Activated CD4-positive, CD25-positive, alpha-beta regulatory T cell treated with anti-CD3 and anti-CD28 coated beads, Interleukin-2, amount 50 U/mL, for 72 hours (primary cell): ENCODE measurements around the gene KLC4.
"Not testable (repeated sequence)": the region's sequence is repeated elsewhere in the genome, so short reads cannot be mapped to it uniquely, and the experiment has no call there.

Source experiments
- DNase-seq: peaks from one replicate; pipeline ENCODE4 v3.0.0; 2021

KLC4 gene

DNA sequence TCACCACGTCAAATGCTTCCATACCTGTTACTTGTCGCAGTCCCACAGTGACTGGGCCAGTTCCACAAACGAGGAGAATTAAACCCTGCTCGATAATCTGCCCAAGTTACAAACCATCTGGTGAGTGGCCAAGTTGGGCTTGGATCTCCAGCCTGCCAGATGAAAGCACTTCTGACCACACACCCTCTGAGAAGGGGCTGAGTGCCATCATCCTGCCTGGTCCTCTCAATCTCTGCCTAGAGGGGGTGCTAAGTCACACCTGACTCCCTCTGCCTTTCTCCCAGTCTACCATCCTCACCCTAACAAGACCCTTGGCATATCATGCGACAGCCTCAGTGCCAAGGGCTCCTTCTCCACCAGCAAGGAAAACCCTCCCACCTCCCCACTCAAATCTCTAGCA, 22.2 kb upstream of the KLC4 start:
- DNase-seq = no peak

DNA sequence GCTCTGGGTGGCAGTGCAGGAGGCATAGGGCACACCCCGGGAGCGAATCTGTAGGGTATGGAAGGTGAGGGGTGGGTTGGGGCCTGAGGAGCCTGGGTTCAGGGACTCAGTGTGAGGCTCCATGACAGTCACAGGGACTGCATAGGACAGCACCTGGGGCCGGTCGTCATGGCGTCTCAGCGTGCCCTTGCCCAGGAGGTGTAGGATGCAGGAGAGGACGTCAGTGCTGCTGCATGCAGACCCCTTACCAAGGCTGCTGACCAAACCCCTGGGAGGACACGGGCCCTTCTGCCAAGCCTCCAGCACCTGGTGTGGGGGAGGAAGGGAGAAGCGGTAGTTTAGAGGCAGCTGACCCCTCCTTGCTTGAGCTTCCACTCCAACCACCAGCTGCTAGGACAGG, 21.7 kb upstream of the KLC4 start:
- no peak for DNase-seq

DNA sequence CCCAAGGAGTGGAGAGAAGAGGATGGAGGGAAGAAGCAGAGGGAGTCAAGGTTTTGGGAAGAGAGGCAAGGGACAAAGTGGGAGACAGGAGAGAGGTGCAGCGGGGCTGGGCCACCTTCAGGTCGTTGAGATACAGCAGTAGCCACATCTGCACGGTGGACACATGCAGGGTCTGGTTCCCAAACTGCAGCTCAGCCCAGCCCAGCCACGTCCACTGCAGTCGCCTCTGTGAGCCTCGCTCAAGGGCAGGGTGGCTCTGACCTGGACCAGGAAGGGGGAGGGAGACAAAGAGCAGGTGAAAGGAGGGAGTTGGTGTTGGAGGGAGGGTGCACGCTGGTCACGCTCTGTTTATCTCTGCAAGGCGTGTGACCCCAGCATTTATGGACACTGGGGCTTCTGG, 20.7 kb upstream of the KLC4 start:
- no peak for DNase-seq

DNA sequence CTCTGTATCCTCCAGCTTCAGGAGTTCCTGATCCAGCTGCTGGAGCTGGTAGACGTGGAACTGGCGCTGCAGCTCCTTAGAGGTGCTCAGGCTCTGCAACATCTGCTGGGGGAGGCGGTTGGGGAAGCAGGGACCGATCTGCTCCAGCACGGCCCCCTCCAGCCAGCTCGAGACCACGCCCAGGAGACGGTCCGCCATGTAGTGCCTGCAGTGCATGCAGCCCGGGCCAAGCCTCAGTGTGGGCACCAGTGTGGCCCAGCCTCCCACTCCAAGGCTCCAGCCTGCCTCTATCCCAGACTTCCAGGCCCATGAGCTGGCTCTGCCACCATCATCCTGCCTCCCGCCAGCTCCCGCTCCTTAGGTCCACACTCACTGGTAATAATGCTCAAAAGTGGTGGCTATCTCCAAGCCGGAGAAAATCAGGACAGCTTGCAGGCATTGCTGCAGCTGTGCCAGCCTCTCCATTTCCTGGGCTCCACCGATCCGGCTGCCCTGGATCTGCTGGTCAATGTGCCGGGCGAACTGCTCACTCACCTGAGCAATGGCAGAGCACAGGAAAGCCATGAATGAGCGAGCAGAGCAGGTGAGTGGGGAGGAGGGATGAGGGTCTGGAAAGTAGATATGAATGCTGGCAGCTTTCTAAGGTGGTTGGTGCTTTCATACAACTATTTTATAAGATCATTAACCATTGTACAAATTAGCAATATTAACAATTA, 18.7 kb upstream of the KLC4 start:
- DNase-seq = no peak

DNA sequence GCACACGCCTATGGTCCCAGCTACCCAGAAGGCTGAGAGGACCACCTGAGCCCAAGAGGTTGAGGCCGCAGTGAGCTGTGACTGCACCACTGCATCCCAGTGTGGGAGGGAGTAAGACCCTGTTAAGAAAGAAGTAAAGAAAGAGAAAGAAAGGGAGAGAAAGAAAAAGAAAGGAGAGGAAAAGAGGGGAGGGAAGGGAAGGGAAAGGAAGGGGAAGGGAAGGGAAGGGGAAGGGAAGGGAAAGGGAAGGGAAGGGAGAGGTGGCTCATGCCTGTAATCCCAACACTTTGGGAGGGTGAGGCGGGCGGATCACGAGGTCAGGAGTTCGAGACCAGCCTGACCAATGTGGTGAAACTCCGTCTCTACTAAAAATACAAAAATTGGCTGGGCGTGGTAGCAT, 18.0 kb upstream of the KLC4 start:
- DNase-seq = not testable (repeated sequence)

DNA sequence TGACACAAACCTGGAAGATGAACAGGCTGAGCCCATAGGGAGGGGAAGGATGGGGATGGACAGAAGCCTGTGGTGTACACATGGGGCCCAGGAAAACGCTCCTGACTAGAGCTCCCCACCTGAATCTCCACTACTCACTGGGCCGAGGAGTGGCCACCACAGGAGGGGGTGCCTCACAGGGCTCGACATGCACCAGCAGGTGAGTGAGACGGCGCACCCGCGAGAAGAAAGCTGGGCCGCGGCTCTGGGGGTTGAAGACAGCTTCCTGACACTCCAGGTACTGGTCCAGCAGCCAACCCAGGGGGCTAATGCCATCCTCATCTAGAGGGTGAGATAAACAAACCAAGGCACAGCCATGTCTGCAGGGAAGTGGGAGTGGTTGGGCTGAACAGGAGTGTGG, 16.1 kb upstream of the KLC4 start:
- no peak for DNase-seq

DNA sequence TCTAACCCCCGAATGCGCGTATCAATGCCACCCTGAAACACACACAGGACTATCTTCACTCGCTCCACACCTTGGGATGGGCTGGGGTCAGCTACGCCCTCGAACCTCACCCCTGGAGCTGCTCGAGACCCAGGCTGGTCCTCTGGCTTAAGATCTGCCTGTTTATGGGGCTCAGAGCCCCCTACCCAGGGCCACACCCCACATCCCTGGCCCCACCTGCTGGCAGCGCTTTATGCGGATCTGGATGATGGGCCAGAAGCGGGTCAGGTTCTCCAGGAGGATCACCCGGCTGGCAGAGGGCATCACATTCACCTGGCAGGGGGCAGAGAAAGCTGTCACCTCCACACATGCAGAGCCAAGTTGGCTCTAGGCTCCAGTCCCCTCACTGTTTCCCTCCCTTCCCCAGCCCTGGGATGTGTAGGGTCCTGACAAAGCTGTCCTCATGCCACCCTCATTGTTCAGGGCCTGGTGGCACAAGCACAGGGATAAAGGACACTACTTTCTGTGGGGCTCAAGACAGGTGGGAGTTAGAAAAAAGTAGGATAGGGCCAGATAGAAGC, 14.0 kb upstream of the KLC4 start:
- DNase-seq = no peak

DNA sequence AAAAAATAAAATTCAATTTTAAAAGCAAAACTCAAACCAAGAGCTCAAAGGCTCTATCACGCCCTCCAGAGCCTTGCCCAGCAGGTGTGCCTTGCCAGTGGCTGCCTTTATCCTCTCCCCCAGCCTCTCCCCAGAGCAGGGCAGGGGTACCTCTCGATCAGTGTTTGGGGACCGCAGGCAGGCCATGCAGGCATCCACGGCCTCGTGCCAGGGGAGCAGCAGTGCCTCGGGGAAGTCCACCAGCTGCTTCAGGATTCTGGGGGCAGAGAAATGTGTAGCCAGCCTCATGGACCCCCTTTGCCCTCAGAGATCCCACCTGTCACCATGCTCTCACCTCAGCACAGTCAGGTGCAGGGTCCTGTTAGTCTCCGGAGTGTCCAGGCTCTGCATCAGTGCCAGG, 11.4 kb upstream of the KLC4 start:
- DNase-seq = no peak

DNA sequence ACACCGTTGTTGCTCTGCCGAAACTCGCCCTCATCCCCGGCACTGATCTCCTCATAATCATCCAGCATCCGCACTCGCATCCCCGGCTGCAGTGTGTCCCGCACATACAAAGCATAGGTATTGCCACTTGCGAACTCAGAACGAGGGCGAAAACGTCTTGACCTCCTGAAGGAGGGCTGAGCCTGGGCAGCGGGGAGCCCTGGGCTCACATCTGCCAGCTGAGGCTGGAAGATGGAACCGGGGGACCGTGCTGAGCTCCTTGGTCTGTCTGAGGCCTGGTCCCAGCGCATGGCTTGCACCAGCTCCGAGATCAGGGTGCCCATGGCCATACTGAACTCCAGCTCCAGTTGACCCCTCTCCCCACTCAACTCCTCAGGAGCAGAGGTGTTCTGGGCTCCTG, 8.4 kb upstream of the KLC4 start:
- no peak for DNase-seq

DNA sequence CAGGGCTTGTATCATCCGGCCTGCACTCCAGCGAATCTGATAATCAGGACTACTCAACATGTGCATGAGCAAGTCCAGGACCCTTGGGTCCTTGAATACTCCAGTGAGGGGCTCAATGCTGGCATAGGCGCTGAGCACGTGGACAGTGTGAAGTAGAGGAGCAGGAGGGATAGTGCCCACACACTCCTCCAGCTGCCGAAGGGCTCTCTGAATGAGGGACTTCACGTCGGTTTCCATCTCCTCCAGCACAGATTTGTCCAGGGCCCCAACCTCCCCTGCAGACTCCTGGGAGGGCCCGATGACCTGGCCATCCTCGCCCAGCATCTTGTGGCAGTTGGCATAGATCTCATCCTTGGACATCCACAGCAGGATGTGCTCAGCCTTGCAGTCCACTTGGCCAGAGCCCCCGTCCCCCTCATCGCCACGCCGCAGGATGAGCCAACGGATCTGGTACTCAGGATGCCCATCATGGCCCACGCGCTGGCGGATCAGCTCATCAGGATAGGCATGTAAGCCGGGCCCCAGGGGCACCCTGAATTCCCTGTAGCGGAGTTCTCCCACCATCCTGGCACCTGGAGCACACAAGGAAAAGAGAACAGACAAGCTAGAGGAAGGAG, 7.1 kb upstream of the KLC4 start:
- no peak for DNase-seq

DNA sequence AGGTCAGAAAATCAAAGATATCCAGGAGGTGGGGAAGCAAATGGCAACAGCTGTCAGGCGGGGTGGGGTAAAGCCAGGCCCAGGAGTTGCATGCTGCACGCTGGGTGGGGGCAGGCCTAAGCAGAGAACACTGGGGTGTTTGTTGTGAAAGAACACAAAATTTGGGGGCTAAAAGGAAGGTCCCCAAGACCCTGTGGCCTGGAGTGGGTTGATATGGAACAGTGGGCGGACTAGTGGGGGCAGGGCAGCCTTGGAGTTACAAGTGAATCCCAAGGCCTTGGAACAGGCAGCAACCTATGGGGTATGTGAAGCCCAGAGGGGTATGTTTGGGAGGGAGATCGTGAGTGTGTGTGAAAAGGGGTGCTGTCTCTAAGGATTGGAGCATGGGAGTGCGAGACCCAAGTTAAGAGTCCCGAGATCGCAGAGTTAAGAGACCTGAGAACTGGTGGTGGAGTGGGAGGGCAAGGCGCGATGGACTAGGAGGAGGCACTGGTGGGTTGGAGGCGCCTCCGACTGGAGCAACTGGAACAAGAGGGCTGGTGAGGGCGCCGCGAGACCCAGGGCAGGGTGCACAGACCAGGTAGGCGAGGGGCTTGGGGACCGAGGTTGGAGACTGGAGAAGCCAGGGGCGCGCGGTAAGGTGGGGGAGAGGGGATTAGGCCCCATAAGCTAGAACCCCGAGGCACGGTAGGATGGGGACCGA, 6.4 kb upstream of the KLC4 start:
- no peak for DNase-seq

DNA sequence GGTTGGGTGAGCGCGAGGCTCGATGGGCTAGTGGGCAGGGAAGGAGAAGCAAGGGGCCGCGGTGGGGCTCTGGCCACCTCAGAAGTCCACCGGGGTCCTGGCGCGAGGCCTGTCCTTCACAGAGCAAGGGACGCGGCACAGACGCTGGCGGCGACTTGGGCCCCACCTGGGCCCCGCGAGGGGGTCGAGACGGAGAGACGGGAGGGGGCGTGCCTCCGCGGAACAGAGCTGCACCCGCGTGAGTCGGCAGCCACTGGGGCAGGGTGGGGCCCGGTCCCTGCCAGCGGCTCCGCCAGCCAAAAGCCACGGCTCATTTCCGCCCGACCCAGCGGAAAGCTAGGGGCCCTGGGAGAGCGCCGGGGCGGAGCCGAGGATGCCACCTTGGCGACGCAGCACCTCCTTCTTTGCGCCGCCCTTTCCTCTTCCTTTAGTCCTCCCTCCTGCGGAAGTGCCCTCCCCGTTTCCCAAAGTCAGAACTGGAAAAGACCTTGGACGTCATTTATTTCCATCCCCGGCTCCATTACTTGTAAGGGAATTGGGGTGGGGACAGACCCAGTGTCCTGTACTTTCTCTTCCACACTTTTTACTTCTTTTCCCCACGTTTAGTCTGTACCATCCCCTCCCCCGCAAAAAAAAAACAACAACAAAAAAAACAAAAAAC, 5.8 kb upstream of the KLC4 start, which contains the start of gene CUL7:
TSS of gene CUL7 (minus strand) at position 307 of the 661 bp plus-strand sequence. CDS start 1,063 bp downstream, outside the sequence.
- peak; percentile 90 for DNase-seq

DNA sequence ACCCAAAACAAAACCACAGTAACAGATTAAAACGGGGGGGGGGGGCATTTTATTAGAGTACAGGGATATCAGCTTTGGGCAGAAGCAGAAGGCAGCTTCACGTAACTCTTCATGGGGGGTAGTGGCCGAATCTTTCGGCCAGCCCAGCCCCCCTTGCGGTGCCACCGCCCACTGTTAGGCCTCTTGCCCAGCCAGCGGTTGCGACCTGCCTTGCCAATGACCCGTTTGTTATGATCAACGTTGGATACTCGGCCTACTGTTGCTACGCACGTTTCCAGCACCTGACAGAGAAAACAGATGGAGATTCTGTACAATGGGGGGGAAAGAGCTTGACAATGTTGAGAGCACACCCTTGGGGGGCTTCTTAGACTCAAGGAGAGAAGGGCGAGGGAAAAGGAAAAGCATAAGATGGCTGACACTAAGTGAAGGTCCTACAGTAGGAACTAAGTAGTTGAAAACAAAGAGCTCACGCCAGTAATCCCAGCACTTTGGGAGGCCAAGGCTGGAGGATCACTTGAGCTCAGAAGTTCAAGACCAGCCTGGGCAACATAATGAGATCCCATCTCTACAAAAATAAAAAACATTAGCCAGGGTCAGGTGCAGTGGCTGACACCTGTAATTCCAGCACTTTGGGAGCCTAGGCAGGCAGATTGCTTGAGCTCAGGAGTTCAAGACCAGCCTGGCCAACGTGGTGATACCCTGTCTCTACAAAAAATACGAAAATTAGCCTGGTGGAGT, 5.1 kb upstream of the KLC4 start:
- no peak for DNase-seq

DNA sequence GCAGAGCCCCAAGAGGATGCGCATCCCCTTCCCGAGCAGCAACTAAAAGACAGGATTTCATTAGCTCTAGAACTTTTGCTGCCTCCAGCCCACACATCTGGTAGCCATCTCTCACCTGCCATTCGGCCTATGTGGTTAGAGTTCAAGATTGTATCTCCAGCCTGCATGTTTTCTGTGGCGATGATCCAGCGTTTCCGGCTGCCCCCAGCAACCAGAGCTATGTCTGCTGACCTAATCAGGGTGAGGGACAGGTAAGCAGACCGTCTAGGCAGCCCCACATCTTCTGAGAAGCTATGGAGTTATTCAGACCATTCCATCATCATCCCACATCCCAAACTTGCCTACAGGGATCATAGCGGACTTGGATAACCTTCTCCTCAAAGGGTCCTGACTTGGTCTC, 3.5 kb upstream of the KLC4 start:
- no peak for DNase-seq

DNA sequence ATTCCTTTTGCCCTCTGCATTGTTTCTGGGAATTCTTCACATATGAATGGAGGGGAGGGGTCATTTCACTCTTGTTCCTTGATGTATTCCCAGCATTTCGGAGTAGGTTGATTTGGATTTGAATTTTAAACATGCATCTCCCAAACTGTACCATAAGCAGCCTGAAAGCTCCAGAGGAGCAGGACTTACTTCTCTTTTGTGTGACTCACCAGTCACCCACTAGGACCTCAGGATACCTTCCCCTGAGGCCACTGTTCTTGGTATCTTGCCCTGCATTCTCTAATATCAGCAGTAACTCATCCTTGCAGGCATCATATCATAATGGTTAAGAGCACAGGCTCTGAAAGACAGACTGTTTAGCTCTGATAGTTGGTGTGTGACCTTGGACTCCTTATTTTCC, 900 bp upstream of the KLC4 start:
- DNase-seq = no peak

DNA sequence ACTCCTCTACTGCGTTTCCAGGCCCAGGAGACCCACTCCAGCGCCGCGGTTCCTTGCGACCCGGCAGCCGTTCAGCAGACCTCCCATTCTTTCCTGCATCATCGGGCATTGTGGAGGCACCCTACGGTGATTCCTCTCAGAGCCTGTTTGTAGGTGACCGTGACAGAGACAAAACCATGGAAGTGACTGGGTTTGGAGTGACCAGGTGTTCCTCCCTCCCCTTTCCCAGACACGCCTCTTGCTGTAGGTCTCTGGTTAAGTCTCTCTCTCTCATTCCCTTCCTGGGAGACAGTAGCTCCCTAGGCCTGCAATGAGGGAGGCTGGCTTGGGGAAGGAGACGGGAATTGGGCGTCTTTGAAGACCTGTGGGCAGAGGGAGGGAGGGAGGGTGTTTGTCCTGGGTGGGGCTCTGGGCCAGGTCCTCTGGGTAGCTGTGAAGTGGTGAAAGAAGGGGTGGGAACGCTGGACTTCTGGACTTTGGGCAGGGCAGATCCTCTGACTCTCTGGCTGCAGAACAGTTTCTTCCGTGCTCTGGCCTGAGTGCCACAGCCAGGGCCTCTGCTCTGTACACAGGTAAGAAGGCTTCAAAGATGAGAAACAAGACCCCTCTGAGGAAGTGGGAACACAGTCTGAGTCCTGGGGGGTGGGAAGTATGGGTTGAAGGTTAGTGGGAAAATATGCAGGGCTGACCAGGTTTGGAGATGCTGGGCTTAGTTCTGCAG, 763 bp downstream of the KLC4 start:
- DNase-seq = no peak

DNA sequence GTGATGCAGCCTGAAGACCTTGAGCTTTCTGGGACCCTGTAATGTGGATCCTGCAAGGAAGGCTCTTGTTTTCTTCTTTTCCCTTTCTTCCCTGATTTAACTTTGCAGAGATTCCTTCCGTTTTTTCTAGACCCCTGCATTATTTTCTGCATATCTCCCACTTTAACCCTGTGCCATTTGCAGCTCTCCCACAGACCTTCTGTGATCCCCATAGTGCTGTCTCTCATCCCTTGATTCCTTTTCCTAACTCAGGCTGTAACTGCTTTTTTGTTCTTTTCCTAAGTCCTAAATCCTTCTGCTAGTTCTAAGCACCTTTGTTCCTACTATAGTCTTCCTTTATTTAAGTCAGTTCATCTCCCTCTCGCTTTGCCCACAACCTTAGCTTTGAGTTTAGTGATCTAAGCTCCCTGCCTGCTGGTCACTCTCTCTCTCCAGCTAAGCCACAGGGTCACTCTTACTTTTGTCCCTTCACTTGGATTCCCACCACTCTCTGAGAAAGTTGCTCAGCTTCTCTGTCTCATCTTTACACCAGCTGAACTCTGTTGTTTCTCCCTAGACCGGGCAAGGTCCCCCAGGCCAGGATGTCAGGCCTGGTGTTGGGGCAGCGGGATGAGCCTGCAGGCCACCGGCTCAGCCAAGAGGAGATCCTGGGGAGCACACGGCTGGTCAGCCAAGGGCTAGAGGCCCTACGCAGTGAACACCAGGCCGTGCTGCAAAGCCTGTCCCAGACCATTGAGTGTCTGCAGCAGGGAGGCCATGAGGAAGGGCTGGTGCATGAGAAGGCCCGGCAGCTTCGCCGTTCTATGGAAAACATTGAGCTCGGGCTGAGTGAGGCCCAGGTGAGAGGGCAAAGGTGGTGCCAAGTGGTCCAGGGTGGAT, 1.6 kb downstream of the KLC4 start:
- no peak for DNase-seq

DNA sequence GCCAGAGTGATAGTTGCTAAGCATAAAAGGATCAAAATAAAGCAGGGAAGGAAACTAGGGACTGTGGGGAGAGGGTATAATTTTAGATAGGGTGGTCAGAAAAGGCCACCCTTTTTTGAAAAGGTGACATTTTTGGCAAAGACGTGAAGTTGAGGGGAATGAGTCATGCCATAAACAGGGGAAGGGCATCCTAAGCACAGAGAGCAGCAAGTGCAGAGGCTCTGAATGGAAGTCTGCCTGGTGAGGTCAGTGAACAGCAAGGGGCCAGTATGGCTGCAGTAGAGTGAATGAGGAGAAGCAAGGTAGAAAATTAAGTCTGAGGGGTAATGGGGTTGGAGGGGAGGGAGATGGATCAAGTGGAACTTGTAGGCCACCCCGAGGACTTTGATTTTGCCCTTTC, 2.4 kb downstream of the KLC4 start:
- DNase-seq = no peak

DNA sequence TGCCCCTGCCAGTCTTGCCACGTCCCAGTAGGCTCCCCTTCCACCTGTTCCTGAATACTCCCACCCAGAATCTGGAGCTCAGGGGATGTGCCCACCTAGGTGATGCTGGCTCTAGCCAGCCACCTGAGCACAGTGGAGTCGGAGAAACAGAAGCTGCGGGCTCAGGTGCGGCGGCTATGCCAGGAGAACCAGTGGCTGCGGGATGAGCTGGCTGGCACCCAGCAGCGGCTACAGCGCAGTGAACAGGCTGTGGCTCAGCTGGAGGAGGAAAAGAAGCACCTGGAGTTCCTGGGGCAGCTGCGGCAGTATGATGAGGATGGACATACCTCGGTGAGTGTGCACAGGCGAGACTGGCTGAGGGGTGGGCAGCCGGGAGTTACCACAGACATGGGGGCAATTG, 3.4 kb downstream of the KLC4 start:
- DNase-seq = no peak

DNA sequence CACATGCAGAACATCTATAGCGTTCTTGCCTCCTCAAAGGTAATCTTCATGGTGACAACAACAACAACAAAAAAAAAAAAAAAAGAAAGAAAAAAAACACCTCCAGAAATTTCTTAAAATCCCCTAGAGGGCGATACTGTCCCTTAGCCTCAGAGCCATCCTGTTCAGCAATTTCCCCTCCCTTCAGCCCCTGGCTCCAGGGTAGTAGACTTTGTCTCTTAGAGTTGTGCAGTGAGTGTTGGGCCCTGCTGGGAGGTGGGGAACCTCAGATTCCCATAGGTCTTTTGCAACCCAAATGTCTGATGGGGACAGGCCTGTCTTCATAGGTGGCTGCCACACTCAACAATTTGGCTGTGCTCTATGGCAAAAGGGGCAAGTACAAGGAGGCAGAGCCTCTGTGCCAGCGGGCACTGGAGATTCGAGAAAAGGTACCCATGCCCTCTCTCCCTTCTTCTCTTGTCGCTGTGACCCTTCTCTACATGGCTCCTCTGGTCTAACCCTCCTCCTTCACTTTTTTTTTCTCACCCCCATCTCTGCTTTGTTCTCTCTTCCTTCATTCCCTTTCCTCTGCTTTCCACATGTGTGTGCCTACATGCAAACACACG, 10.7 kb downstream of the KLC4 start:
- DNase-seq = no peak
